ENCODE data around the gene FAN1. TPM values are rescaled to one million over a fixed set of nuclear protein-coding genes. Genes with fewer than 3 reads are reported as not detected.

Gene FAN1
- total RNA-seq, 2 experiments from 2014 or later, result 11.5 TPM

- Mint-ChIP-seq H3K27me3 (ENCODE audit: low read depth) (no peaks in the 10 kb centered on the region), H3K4me3 (no peak overlapping the region), H3K9me3 (ENCODE audit: insufficient read depth) (no peaks in the 10 kb centered on the region), H3K27ac (no peak overlapping the region), H3K4me1 (ENCODE audit: low read depth) (peaks cover 26% of the 10 kb centered on the region), H3K36me3 (ENCODE audit: low read depth) (peaks cover 46% of the 10 kb centered on the region)
- DNase-seq (no peak), ATAC-seq (no peak)
- POLR2A ChIA-PET, result interaction anchor here (1.3 kb wide), 1 partner anchor 10 kb away, joined by 4 read pairs; no protein-coding TSS in a partner anchor
- CTCF ChIA-PET, result no interaction called here
Observed at GRCh38 chr15:30963681-30964080, 60.0 kb downstream of the FAN1 start.

DNA sequence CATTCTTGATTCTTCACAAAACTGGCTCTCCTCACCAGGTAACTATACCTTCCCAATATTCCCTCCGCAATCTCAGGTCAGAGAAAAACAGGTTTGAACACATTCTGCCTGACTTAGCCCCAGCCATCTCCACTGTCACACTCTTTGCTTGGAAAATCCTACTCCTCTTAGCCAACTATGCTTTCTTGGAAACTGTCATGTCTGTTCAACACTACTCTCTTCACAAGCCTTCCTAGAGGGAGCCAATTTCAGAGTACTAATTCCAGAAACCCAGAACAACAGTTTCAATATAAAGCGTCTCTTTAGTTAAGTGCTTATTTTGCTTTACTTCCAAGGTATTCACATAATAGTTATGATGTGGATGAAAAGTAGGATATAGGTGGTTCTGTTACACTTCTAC is 66.0 kb downstream of the FAN1 start:
- Mint-ChIP-seq H3K27me3 (ENCODE audit: low read depth) (no peaks in the 10 kb centered on the region), H3K27ac (no peak overlapping the region), H3K4me3 (no peak overlapping the region), H3K9me3 (ENCODE audit: insufficient read depth) (peaks cover 4% of the 10 kb centered on the region), H3K4me1 (ENCODE audit: low read depth) (peaks cover 54% of the 10 kb centered on the region), H3K36me3 (ENCODE audit: low read depth) (peaks cover 57% of the 10 kb centered on the region)
- ChIA-PET POLR2A (no interaction called here), CTCF (interaction anchor here (1.7 to 2.7 kb wide), 2 partner anchors 8 to 159 kb away, joined by 5 to 18 read pairs; no protein-coding TSS in a partner anchor)
- no peak for ATAC-seq
- no peak for DNase-seq

DNA sequence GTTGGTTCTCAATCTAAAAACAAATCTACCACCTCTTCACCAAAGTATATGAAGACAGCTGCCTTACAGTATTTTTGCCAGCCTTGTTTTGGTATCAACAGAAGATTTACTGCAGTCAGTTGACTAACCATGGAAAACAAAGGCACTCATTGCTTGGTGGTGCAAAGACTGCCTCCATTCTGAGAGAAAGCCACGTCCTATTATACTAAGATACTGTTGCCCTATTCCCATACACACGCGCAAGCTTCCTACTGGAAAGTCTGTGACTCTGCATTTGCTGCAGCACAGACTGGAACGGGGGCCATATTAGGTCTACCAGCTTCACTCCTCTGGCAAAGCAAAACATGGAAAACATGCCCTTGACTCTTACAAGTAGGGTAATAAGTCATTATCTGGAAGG is 69.7 kb downstream of the FAN1 start:
- ATAC-seq, result no peak
- POLR2A ChIA-PET, result interaction anchor here (0.6 to 1.4 kb wide), 3 partner anchors 10 to 43 kb away, joined by 3 to 5 read pairs (median 4); partner anchors contain the start of gene MTMR10
- Mint-ChIP-seq H3K9me3 (ENCODE audit: insufficient read depth) (peaks cover 4% of the 10 kb centered on the region), H3K27me3 (ENCODE audit: low read depth) (no peaks in the 10 kb centered on the region), H3K36me3 (ENCODE audit: low read depth) (peaks cover 52% of the 10 kb centered on the region), H3K4me1 (ENCODE audit: low read depth) (peaks cover 45% of the 10 kb centered on the region), H3K4me3 (no peak overlapping the region), H3K27ac (no peak overlapping the region)
- CTCF ChIA-PET, result interaction anchor here (1.7 to 2.0 kb wide), 2 partner anchors 11 to 156 kb away, joined by 4 to 7 read pairs; no protein-coding TSS in a partner anchor
- no peak for DNase-seq

DNA sequence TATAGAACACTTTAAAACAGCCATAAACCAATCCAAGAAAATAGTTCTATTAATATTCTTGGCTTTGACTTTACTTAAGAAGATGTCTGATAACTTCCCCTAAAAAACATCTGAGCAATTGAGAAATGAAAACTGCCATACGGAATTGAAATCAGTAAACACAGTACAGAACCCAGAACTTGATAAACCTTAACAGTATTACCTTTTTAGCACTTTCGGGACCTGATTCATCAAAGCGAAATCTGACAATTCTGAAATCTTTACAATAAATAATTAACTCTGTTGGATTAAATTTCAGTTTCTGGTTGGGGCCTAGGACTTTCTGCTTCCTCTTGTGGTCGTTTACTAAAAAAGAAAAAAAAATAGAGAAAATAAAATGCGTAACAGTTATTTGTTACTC is 70.4 kb downstream of the FAN1 start:
- ChIA-PET POLR2A (interaction anchor here (1.2 to 1.4 kb wide), 2 partner anchors 11 to 17 kb away, joined by 4 to 5 read pairs; partner anchors contain the start of gene MTMR10), CTCF (interaction anchor here (1.7 to 2.0 kb wide), 2 partner anchors 11 to 155 kb away, joined by 4 to 7 read pairs; no protein-coding TSS in a partner anchor)
- no peak for ATAC-seq

DNA sequence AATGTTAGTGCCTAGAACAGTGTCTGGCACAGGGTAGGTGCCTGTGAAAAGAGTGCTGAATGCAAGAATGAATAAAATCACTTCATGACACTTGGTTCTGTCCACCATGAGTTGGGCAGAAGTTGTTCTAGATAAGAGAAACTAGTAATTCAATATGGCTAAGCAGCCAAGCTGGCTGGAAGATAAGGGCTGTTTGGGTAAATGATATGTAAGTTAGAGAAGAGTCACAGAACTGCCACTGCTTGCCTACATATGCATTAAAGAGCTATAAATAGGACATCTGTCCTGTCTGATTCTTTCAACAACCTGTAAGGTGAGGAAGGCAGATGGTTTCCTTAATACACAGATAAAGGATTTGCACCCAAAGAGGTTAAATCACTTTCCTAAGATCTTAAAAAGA is 74.6 kb downstream of the FAN1 start:
- Mint-ChIP-seq H3K4me1 (ENCODE audit: low read depth) (peaks cover 33% of the 10 kb centered on the region), H3K4me3 (no peak overlapping the region), H3K27ac (no peak overlapping the region), H3K36me3 (ENCODE audit: low read depth) (peaks cover 52% of the 10 kb centered on the region), H3K27me3 (ENCODE audit: low read depth) (no peaks in the 10 kb centered on the region), H3K9me3 (ENCODE audit: insufficient read depth) (no peaks in the 10 kb centered on the region)
- ChIA-PET CTCF (interaction anchor here (1.8 to 2.2 kb wide), 3 partner anchors 9 to 151 kb away, joined by 5 to 7 read pairs (median 7); no protein-coding TSS in a partner anchor), POLR2A (no interaction called here)
- ATAC-seq (no peak), DNase-seq (no peak)

More for the DNA sequence above, 70.4 kb downstream of the FAN1 start:
- H3K27me3 Mint-ChIP-seq (ENCODE audit: low read depth), result no peaks in the 10 kb centered on the region
- no peak for DNase-seq
- peaks cover 53% of the 10 kb centered on the region for H3K36me3 Mint-ChIP-seq (ENCODE audit: low read depth)
- H3K4me3 Mint-ChIP-seq, result no peak overlapping the region
- H3K9me3 Mint-ChIP-seq (ENCODE audit: insufficient read depth), result peaks cover 4% of the 10 kb centered on the region
- peaks cover 42% of the 10 kb centered on the region for H3K4me1 Mint-ChIP-seq (ENCODE audit: low read depth)
- no peak overlapping the region for H3K27ac Mint-ChIP-seq

GRCh38 chr15:30979457-30979856 is 75.7 kb downstream of the FAN1 start:
- peaks cover 50% of the 10 kb centered on the region for H3K36me3 Mint-ChIP-seq (ENCODE audit: low read depth)
- no peak overlapping the region for H3K27ac Mint-ChIP-seq
- H3K4me3 Mint-ChIP-seq, result no peak overlapping the region

DNA sequence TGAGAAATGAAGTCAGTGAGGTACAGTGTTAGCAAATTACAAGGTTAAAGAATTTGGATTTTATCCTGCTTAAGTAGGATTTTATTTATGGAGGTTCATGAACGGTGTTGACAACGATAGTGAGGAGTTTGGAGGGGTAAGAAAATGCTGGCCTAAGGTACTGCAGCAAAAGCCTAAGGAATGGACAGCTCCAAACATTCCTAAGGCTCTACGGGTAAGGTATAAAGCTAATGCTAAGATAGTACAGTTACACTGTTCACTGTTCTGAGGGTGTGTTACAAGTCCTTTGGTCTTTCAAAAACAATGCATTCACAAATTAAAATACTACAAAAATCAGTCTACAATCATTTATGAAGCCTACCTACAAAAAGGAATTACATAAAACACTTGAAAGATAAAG is 80.4 kb downstream of the FAN1 start:
- Mint-ChIP-seq H3K36me3 (ENCODE audit: low read depth) (peaks cover 56% of the 10 kb centered on the region), H3K9me3 (ENCODE audit: insufficient read depth) (no peaks in the 10 kb centered on the region), H3K4me3 (no peak overlapping the region), H3K4me1 (ENCODE audit: low read depth) (peaks cover 54% of the 10 kb centered on the region), H3K27ac (no peak overlapping the region), H3K27me3 (ENCODE audit: low read depth) (no peaks in the 10 kb centered on the region)
- ATAC-seq, result no peak
- ChIA-PET CTCF (interaction anchor here (1.4 to 3.6 kb wide), 2 partner anchors 9 to 145 kb away, joined by 3 to 14 read pairs; no protein-coding TSS in a partner anchor), POLR2A (no interaction called here)
- DNase-seq, result no peak

More at GRCh38 chr15:30979457-30979856, 75.7 kb downstream of the FAN1 start:
- ChIA-PET CTCF (no interaction called here), POLR2A (interaction anchor here (0.9 to 1.2 kb wide), 2 partner anchors 12 to 43 kb away, joined by 3 to 4 read pairs; partner anchors contain the start of gene MTMR10)
- DNase-seq (no peak), ATAC-seq (no peak)
- H3K27me3 Mint-ChIP-seq (ENCODE audit: low read depth), result no peaks in the 10 kb centered on the region
- peaks cover 35% of the 10 kb centered on the region for H3K4me1 Mint-ChIP-seq (ENCODE audit: low read depth)
- no peaks in the 10 kb centered on the region for H3K9me3 Mint-ChIP-seq (ENCODE audit: insufficient read depth)

DNA sequence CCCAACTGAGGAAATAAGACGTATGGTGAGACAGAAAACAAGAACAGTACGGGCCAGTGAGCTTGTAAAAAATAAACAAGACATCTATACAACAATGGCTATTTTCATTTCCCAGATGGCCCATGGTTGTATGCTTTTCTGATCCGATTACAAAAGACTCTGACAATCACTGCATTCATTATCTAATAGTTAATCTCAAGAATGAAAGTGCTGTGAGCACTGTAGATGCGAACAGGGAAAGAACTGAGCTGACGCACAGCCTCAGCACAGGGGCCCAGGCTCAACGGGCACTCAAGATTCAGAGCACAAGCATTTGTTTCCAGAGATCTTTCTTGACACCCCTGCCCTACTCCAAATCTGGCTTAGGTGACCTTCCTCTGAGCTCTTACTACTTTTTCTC is 80.8 kb downstream of the FAN1 start:
- Mint-ChIP-seq H3K27me3 (ENCODE audit: low read depth) (no peaks in the 10 kb centered on the region), H3K9me3 (ENCODE audit: insufficient read depth) (no peaks in the 10 kb centered on the region), H3K27ac (no peak overlapping the region), H3K4me3 (no peak overlapping the region), H3K36me3 (ENCODE audit: low read depth) (peaks cover 53% of the 10 kb centered on the region), H3K4me1 (ENCODE audit: low read depth) (peaks cover 51% of the 10 kb centered on the region)
- ChIA-PET POLR2A (no interaction called here), CTCF (interaction anchor here (1.4 to 3.6 kb wide), 2 partner anchors 9 to 144 kb away, joined by 3 to 14 read pairs; no protein-coding TSS in a partner anchor)
- no peak for DNase-seq
- ATAC-seq, result no peak

- ATAC-seq (no peak), DNase-seq (no peak)
- no peaks in the 10 kb centered on the region for H3K27me3 Mint-ChIP-seq (ENCODE audit: low read depth)
- no peak overlapping the region for H3K4me3 Mint-ChIP-seq
- no peak overlapping the region for H3K27ac Mint-ChIP-seq
- H3K4me1 Mint-ChIP-seq (ENCODE audit: low read depth), result peaks cover 49% of the 10 kb centered on the region
- CTCF ChIA-PET, result interaction anchor here (1.4 to 3.6 kb wide), 2 partner anchors 10 to 144 kb away, joined by 3 to 14 read pairs; no protein-coding TSS in a partner anchor
- POLR2A ChIA-PET, result no interaction called here
- H3K36me3 Mint-ChIP-seq (ENCODE audit: low read depth), result peaks cover 51% of the 10 kb centered on the region
- H3K9me3 Mint-ChIP-seq (ENCODE audit: insufficient read depth), result no peaks in the 10 kb centered on the region
Observed at GRCh38 chr15:30985081-30985531, 81.4 kb downstream of the FAN1 start.

GRCh38 chr15:30990036-30990435 is 86.3 kb downstream of the FAN1 start:
- Mint-ChIP-seq H3K27ac (peak overlapping the region; percentile 91), H3K4me3 (peak overlapping the region; percentile 94), H3K9me3 (ENCODE audit: insufficient read depth) (no peaks in the 10 kb centered on the region), H3K27me3 (ENCODE audit: low read depth) (peaks cover 4% of the 10 kb centered on the region), H3K4me1 (ENCODE audit: low read depth) (peaks cover 32% of the 10 kb centered on the region), H3K36me3 (ENCODE audit: low read depth) (peaks cover 23% of the 10 kb centered on the region)
- no peak for DNase-seq
- CTCF ChIA-PET, result interaction anchor here (1.0 to 2.2 kb wide), 2 partner anchors 22 to 139 kb away, joined by 3 to 8 read pairs; no protein-coding TSS in a partner anchor
- POLR2A ChIA-PET, result no interaction called here
- no peak for ATAC-seq

DNA sequence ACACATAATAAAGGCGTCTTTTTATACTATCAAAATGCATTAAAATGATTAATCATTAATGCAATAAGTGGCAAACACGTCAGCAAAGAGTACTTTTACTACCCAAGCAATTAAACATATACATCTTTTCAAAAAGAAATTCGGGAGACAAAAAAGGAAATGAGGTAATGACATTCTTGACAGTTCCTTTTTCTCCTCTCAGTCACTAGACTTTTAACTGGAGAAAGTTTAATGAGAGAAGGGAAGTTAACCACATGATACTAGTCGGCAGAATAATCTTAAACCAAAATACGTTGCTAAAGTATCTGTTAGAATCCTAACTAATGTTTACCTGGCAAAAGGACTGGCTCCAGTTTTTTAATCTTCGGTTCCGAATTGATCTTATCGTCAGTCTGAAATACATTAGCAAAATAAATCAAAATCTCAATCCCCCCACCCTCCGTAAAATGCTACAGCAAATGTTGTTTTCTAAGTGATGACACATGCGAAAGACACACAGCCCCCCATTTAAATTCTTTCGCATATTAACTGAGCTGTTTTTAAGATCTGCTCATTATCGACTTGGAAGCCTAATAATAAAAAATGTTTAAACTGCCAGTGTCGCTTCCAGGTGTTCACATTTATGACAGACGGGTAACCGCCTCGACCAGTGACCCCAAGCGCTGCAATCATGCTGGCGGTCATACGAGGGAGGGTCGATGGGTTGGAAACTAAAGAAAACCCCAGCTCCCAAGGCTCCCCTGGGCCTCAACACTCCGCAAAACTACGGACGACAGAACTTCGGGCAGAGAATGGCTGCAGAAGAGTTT is 86.9 kb downstream of the FAN1 start:
- H3K36me3 Mint-ChIP-seq (ENCODE audit: low read depth), result peaks cover 18% of the 10 kb centered on the region
- H3K4me3 Mint-ChIP-seq, result peak overlapping the region; percentile 94
- peak overlapping the region; percentile 91 for H3K27ac Mint-ChIP-seq
- CTCF ChIA-PET, result interaction anchor here (0.8 to 1.8 kb wide), 3 partner anchors 13 to 23 kb away, joined by 3 to 6 read pairs (median 3); no protein-coding TSS in a partner anchor
- H3K4me1 Mint-ChIP-seq (ENCODE audit: low read depth), result peaks cover 26% of the 10 kb centered on the region
- POLR2A ChIA-PET, result interaction anchor here (0.9 to 2.0 kb wide), 7 partner anchors 11 to 163 kb away, joined by 3 to 10 read pairs (median 5); no protein-coding TSS in a partner anchor
- DNase-seq, result no peak
- ATAC-seq, result no peak
- H3K27me3 Mint-ChIP-seq (ENCODE audit: low read depth), result peaks cover 6% of the 10 kb centered on the region
- no peaks in the 10 kb centered on the region for H3K9me3 Mint-ChIP-seq (ENCODE audit: insufficient read depth)

All from activated CD8-positive, alpha-beta T cell treated with anti-CD3 and anti-CD28 coated beads, Interleukin-2, amount 10 ng/mL, durations not matched to agents 7 days and 5 days (primary cell).